Calu3 (cell line): ENCODE results near the gene SPG11. TPM values are rescaled to one million over a fixed set of nuclear protein-coding genes. Genes with fewer than 3 reads are reported as not detected.
"Not testable (repeated sequence)": the region's sequence is repeated elsewhere in the genome, so short reads cannot be mapped to it uniquely, and the experiment has no call there.

Experiments used
- BruUV-seq: library from RNA; stranded (reverse); fragments of 400-500 nt; replicated peaks from 2 replicates; lab custom pipeline; 2021; lab: Mats Ljungman, UMichigan
- CTCF ChIA-PET: fragments of 300-600 bp; sonication (Branson Sonifier 250); formaldehyde crosslinking; loops from one replicate; lab custom pipeline; 2022; ENCODE audit warnings: antibody characterized with exemption; lab: Charles Lee
- DNase-seq: peaks from one replicate; pipeline ENCODE4 v3.0.0; 2022
- H3K27ac Mint-ChIP-seq: one replicate; pipeline ENCODE4 v1.8.0; 2022; ENCODE audit warnings: mixed read lengths; ENCODE audit not compliant: unreplicated experiment
- H3K27me3 Mint-ChIP-seq: one replicate; pipeline ENCODE4 v1.8.0; 2022; ENCODE audit warnings: mixed read lengths; ENCODE audit not compliant: unreplicated experiment
- H3K36me3 Mint-ChIP-seq: one replicate; pipeline ENCODE4 v1.8.0; 2022; ENCODE audit warnings: mild to moderate bottlenecking, moderate library complexity, mixed read lengths; ENCODE audit not compliant: insufficient read depth, unreplicated experiment
- H3K4me1 Mint-ChIP-seq: one replicate; pipeline ENCODE4 v1.8.0; 2022; ENCODE audit warnings: mild to moderate bottlenecking, low read depth, mixed read lengths; ENCODE audit not compliant: unreplicated experiment
- H3K4me3 Mint-ChIP-seq: one replicate; pipeline ENCODE4 v1.8.0; 2022; ENCODE audit warnings: mild to moderate bottlenecking, low read depth, moderate library complexity, mixed read lengths; ENCODE audit not compliant: unreplicated experiment
- H3K9me3 Mint-ChIP-seq: one replicate; pipeline ENCODE4 v1.8.0; 2022; ENCODE audit warnings: low read depth, mixed read lengths; ENCODE audit not compliant: unreplicated experiment
- intact Hi-C: fragments of 100-400 bp; cut with micrococcal nuclease; formaldehyde crosslinking; loops from one replicate; pipeline ENCODE4 v1.10.0; 2022; ENCODE audit not compliant: unreplicated experiment
- total RNA-seq: library from RNA; stranded (reverse); gene quantifications from 2 replicates; pipeline ENCODE4 v1.2.3, GENCODE V29; 2022
- TF ChIP-seq, protein P1 (sequence below): fragments of 200-600 bp; IDR thresholded peaks from one replicate; pipeline ENCODE4 v1.8.0; 2022; ENCODE audit warnings: antibody characterized with exemption; ENCODE audit not compliant: unreplicated experiment

The SPG11 gene
- total RNA-seq, 1 experiment from 2014 or later = 36.6 TPM

DNA sequence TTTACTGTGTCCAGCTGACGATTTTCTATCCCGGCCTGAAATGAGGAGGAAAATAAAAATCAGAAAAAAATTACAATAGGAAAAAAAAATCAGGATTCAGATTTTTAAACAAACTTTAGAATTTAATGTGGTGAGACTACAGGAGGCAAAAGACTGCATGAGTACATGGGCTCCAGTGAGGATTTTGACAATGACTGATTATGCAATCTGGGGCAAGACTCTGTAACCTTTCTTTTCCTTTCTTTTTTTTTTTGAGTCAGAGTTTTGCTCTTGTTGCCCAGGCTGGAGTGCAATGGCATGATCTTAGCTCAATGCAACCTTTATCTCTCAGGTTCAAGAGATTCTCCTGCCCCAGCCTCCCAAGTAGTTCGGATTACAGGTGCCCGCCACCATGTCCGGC is 29.9 kb downstream of the SPG11 start:
- Mint-ChIP-seq H3K9me3 (no peaks in the 10 kb centered on the region), H3K27me3 (no peaks in the 10 kb centered on the region), H3K36me3 (no peaks in the 10 kb centered on the region), H3K4me1 (no peaks in the 10 kb centered on the region), H3K27ac (no peak overlapping the region), H3K4me3 (no peak overlapping the region)
- TF ChIP-seq, protein P1, sequence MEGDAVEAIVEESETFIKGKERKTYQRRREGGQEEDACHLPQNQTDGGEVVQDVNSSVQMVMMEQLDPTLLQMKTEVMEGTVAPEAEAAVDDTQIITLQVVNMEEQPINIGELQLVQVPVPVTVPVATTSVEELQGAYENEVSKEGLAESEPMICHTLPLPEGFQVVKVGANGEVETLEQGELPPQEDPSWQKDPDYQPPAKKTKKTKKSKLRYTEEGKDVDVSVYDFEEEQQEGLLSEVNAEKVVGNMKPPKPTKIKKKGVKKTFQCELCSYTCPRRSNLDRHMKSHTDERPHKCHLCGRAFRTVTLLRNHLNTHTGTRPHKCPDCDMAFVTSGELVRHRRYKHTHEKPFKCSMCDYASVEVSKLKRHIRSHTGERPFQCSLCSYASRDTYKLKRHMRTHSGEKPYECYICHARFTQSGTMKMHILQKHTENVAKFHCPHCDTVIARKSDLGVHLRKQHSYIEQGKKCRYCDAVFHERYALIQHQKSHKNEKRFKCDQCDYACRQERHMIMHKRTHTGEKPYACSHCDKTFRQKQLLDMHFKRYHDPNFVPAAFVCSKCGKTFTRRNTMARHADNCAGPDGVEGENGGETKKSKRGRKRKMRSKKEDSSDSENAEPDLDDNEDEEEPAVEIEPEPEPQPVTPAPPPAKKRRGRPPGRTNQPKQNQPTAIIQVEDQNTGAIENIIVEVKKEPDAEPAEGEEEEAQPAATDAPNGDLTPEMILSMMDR = no peak
- no TSS peak for BruUV-seq
- no peak for DNase-seq
- intact Hi-C loops = no loop called here
- CTCF ChIA-PET = no interaction called here

DNA sequence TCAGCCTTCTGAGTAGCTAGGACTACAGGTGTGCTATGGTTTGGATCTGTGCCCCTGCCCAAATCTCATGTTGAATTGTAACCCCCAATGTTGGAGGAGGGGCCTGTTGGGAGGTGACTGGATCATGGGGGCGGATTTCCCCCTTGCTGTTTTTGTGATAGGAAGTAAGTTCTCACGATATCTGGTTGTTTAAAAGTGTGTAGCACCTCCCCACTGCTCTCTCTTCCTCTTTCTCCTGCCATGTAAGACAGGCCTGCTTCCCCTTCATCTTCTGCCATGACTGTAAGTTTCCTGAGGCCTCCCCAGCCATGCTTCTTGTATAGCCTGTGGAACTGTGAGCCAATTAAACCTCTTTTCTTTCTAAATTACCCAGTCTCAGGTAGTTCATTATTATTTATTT is 38.2 kb downstream of the SPG11 start:
- CTCF ChIA-PET, H3K27ac Mint-ChIP-seq, H3K27me3 Mint-ChIP-seq, intact Hi-C loops, H3K36me3 Mint-ChIP-seq, DNase-seq, BruUV-seq, H3K4me1 Mint-ChIP-seq, H3K9me3 Mint-ChIP-seq, H3K4me3 Mint-ChIP-seq: not testable (repeated sequence)

DNA sequence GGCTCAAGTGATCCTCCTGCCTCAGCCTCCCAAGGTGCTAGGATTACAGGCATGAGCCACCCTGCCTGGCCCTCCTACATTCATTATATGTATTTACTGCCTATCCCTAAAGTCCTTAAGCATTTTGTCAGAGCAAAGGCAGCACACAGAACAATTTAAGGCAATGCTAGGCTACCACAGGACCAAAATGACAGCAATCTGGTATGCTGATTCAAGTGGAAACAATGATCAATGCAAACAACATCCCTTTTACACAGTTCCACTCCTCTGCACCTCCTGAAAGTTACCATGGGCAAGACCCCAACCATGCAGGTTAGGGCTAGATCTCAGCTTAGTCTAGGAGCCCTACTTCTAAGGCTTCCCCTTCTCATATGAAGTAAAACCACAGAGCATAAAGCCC is 40.3 kb downstream of the SPG11 start:
- DNase-seq = no peak
- Mint-ChIP-seq H3K9me3 (no peaks in the 10 kb centered on the region), H3K4me1 (no peaks in the 10 kb centered on the region), H3K27ac (no peak overlapping the region), H3K27me3 (no peaks in the 10 kb centered on the region), H3K4me3 (no peak overlapping the region), H3K36me3 (peaks cover 5% of the 10 kb centered on the region)
- intact Hi-C loops = no loop called here
- TF ChIP-seq, protein P1 = no peak
- CTCF ChIA-PET = no interaction called here
- BruUV-seq = no TSS peak

- no TSS peak for BruUV-seq
- H3K4me1 Mint-ChIP-seq = no peaks in the 10 kb centered on the region
- CTCF ChIA-PET = no interaction called here
- H3K27me3 Mint-ChIP-seq = no peaks in the 10 kb centered on the region
- TF ChIP-seq, protein P1 = no peak
- no peak for DNase-seq
- H3K9me3 Mint-ChIP-seq = no peaks in the 10 kb centered on the region
- peaks cover 4% of the 10 kb centered on the region for H3K36me3 Mint-ChIP-seq
- intact Hi-C loops = no loop called here
- H3K27ac Mint-ChIP-seq = no peak overlapping the region
- H3K4me3 Mint-ChIP-seq = no peak overlapping the region
Observed at GRCh38 chr15:44620081-44620480, 43.4 kb downstream of the SPG11 start.

DNA sequence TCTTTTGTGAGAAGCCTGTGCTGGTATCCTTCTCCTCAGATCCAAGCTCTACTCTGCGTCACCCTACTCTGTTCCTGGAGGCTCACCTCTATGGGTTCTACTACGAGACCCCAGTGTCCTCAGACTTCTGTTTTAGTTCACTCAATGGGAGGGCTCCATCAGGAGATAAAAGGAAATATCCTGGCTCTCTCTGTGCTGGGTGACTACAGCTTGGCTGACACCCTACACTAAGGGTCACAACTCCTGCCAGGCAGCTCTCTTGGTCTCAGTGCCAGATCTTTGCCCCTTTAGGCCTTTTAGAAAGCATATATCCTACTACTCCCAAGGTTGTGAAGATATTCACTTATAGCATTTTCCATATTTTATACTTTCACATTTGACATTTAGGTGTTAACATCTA is 46.5 kb downstream of the SPG11 start:
- no peak overlapping the region for H3K27ac Mint-ChIP-seq
- no peaks in the 10 kb centered on the region for H3K9me3 Mint-ChIP-seq
- no TSS peak for BruUV-seq
- no peak for DNase-seq
- intact Hi-C loops = no loop called here
- H3K4me3 Mint-ChIP-seq = no peak overlapping the region
- no peaks in the 10 kb centered on the region for H3K27me3 Mint-ChIP-seq
- CTCF ChIA-PET = no interaction called here
- TF ChIP-seq, protein P1 = no peak
- peaks cover 4% of the 10 kb centered on the region for H3K36me3 Mint-ChIP-seq
- H3K4me1 Mint-ChIP-seq = no peaks in the 10 kb centered on the region
